GM12873 (cell line): Measurements from ENCODE around the gene THEM5.

Source experiments
- TF ChIP-seq, protein P1 (sequence below): IDR thresholded peaks from 2 replicates; pipeline ENCODE4 v1.5.1; 2012; ENCODE audit warnings: low read depth, mild to moderate bottlenecking, moderate library complexity, low read length, control low read depth; ENCODE audit not compliant: insufficient read depth; ENCODE audit errors: missing control alignments

THEM5 gene

DNA sequence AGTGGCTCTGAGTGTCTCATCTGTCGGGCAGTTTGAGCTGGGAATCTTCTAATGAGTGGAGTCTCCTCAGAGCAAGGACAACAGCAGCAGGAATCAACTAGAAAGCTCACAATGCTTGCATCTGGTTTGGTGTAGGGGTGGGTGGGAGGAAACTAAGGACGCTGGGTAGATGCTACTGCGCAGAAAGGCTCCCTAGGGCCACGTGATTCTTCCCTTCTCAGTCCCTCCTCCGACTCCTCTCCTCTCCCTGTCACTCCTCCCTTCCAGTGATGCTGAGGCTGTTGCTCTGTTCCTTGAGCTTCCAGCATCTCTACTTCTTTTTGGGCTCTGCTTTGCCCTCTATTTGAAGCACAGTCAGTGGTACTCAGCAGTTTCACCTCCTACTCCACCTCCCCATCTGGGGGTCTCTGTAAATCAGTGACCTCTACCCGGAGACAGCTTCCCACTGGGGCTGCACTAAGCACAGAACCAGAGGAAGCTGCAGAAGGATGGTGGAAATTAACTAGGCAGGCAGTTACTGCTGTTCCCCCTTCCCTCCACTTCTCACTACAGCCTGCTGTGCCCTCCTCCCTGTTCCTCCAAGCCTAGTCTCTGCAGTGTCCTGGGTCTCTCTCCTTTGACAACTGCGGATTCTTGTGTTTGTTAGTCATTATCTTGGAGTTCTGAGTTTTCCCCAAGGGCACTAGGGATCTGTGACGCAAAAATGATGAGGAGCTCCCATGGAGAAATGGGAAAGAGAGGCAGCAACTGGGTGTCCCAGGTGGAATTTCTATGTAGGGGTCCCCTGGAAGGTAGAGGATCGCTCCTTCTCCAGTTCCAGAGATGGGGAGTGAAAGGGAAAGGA is 54.1 kb downstream of the THEM5 start:
- TF ChIP-seq, protein P1, sequence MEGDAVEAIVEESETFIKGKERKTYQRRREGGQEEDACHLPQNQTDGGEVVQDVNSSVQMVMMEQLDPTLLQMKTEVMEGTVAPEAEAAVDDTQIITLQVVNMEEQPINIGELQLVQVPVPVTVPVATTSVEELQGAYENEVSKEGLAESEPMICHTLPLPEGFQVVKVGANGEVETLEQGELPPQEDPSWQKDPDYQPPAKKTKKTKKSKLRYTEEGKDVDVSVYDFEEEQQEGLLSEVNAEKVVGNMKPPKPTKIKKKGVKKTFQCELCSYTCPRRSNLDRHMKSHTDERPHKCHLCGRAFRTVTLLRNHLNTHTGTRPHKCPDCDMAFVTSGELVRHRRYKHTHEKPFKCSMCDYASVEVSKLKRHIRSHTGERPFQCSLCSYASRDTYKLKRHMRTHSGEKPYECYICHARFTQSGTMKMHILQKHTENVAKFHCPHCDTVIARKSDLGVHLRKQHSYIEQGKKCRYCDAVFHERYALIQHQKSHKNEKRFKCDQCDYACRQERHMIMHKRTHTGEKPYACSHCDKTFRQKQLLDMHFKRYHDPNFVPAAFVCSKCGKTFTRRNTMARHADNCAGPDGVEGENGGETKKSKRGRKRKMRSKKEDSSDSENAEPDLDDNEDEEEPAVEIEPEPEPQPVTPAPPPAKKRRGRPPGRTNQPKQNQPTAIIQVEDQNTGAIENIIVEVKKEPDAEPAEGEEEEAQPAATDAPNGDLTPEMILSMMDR = no peak

DNA sequence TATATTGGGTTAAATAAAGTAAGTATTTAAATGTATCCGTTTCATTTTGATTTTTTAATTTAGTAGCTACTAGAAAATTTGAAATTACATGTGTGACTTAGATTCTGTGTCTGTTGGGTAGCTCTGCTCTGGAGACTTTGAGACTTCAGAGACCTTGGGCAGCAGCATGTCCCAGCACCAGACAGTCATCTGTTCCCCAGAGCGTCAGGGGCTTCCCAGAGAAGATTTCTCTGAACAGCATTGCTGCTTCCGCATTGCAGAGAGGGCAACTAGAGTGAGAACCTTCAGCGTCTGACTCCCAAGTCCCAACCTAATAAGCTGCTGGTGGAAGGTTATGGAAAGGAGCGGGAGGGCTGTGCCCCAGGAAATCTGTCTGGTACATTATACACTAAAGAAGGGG is 54.9 kb downstream of the THEM5 start:
- TF ChIP-seq, protein P1 = no peak
